Dendritic cell treated with granulocyte-macrophage colony-stimulating factor and Interleukin-4, amounts not matched to agents 40 ng/mL and 50 ng/mL, for 4 days (primary cell): ENCODE data around the gene VDAC2.
"Not testable (repeated sequence)": the region's sequence is repeated elsewhere in the genome, so short reads cannot be mapped to it uniquely, and the experiment has no call there.

Experiments
- H3K27ac Mint-ChIP-seq: one replicate; pipeline ENCODE4 v1.8.0; 2022; ENCODE audit warnings: mild to moderate bottlenecking, mixed read lengths
- H3K27me3 Mint-ChIP-seq: one replicate; pipeline ENCODE4 v1.8.0; 2022; ENCODE audit warnings: mild to moderate bottlenecking, mixed read lengths
- H3K36me3 Mint-ChIP-seq: one replicate; pipeline ENCODE4 v1.8.0; 2022; ENCODE audit warnings: low read depth, mixed read lengths
- H3K4me1 Mint-ChIP-seq: one replicate; pipeline ENCODE4 v1.8.0; 2022; ENCODE audit warnings: low read depth, mixed read lengths
- H3K4me3 Mint-ChIP-seq: one replicate; pipeline ENCODE4 v1.8.0; 2022; ENCODE audit warnings: mild to moderate bottlenecking, moderate library complexity, mixed read lengths
- H3K9me3 Mint-ChIP-seq: one replicate; pipeline ENCODE4 v1.8.0; 2022; ENCODE audit warnings: mixed read lengths
- intact Hi-C: fragments of 100-400 bp; cut with micrococcal nuclease; formaldehyde crosslinking; loops from one replicate; pipeline ENCODE4 v1.15.0; 2022

The VDAC2 gene

GRCh38 chr10:75206638-75207037 lies 4.0 kb upstream of the VDAC2 start:
- H3K9me3 Mint-ChIP-seq, H3K27me3 Mint-ChIP-seq, H3K4me3 Mint-ChIP-seq, intact Hi-C loops, H3K27ac Mint-ChIP-seq: not testable (repeated sequence)
- peaks cover 34% of the 10 kb centered on the region for H3K36me3 Mint-ChIP-seq
- peaks cover 33% of the 10 kb centered on the region for H3K4me1 Mint-ChIP-seq

GRCh38 chr10:75207079-75207856 lies 3.3 kb upstream of the VDAC2 start:
- Mint-ChIP-seq H3K27me3 (no peaks in the 10 kb centered on the region), H3K4me3 (no peak overlapping the region), H3K36me3 (peaks cover 34% of the 10 kb centered on the region), H3K27ac (no peak overlapping the region), H3K9me3 (no peaks in the 10 kb centered on the region), H3K4me1 (peaks cover 37% of the 10 kb centered on the region)
- intact Hi-C loops, result no loop called here

- H3K4me3 Mint-ChIP-seq, result no peak overlapping the region
- H3K27ac Mint-ChIP-seq, result no peak overlapping the region
- H3K27me3 Mint-ChIP-seq, result no peaks in the 10 kb centered on the region
- peaks cover 37% of the 10 kb centered on the region for H3K4me1 Mint-ChIP-seq
- intact Hi-C loops, result no loop called here
- H3K36me3 Mint-ChIP-seq, result peaks cover 34% of the 10 kb centered on the region
- no peaks in the 10 kb centered on the region for H3K9me3 Mint-ChIP-seq
Measured at GRCh38 chr10:75207857-75208144, 2.8 kb upstream of the VDAC2 start.

- intact Hi-C loops, result no loop called here
- no peaks in the 10 kb centered on the region for H3K27me3 Mint-ChIP-seq
- peaks cover 36% of the 10 kb centered on the region for H3K36me3 Mint-ChIP-seq
- H3K4me1 Mint-ChIP-seq, result peaks cover 37% of the 10 kb centered on the region
- no peak overlapping the region for H3K4me3 Mint-ChIP-seq
- no peaks in the 10 kb centered on the region for H3K9me3 Mint-ChIP-seq
- H3K27ac Mint-ChIP-seq, result peak overlapping the region; percentile 99
Measured at GRCh38 chr10:75208181-75208580, 2.4 kb upstream of the VDAC2 start.

- H3K4me1 Mint-ChIP-seq, result peaks cover 35% of the 10 kb centered on the region
- H3K36me3 Mint-ChIP-seq, result peaks cover 47% of the 10 kb centered on the region
- peak overlapping the region; percentile 97 for H3K4me3 Mint-ChIP-seq
- intact Hi-C loops, result no loop called here
- no peaks in the 10 kb centered on the region for H3K27me3 Mint-ChIP-seq
- no peaks in the 10 kb centered on the region for H3K9me3 Mint-ChIP-seq
- peak overlapping the region; percentile 99 for H3K27ac Mint-ChIP-seq
Measured at GRCh38 chr10:75209086-75209920, 1.3 kb upstream of the VDAC2 start.

GRCh38 chr10:75209921-75210281 lies 695 bp upstream of the VDAC2 start:
- H3K36me3 Mint-ChIP-seq, result peaks cover 53% of the 10 kb centered on the region
- intact Hi-C loops, result loop anchor here (1.0 to 5.0 kb wide), 3 partner anchors 25 to 383 kb away; partner anchors contain the start of genes COMTD1, KAT6B and SAMD8
- H3K27ac Mint-ChIP-seq, result peak overlapping the region; percentile 99
- H3K9me3 Mint-ChIP-seq, result no peaks in the 10 kb centered on the region
- peaks cover 31% of the 10 kb centered on the region for H3K4me1 Mint-ChIP-seq
- peak overlapping the region; percentile 97 for H3K4me3 Mint-ChIP-seq
- H3K27me3 Mint-ChIP-seq, result no peaks in the 10 kb centered on the region

- H3K27me3 Mint-ChIP-seq, result no peaks in the 10 kb centered on the region
- peaks cover 32% of the 10 kb centered on the region for H3K4me1 Mint-ChIP-seq
- H3K9me3 Mint-ChIP-seq, result no peaks in the 10 kb centered on the region
- peak overlapping the region; percentile 99 for H3K27ac Mint-ChIP-seq
- peak overlapping the region; percentile 97 for H3K4me3 Mint-ChIP-seq
- H3K36me3 Mint-ChIP-seq, result peaks cover 65% of the 10 kb centered on the region
- intact Hi-C loops, result loop anchor here (2.0 to 5.0 kb wide), 2 partner anchors 24 to 384 kb away; partner anchors contain the start of genes COMTD1 and KAT6B
Measured at GRCh38 chr10:75211007-75211691, 553 bp downstream of the VDAC2 start.

GRCh38 chr10:75212343-75212742 lies 1.7 kb downstream of the VDAC2 start:
- Mint-ChIP-seq H3K4me3 (peak overlapping the region; percentile 97), H3K36me3 (peaks cover 77% of the 10 kb centered on the region), H3K4me1 (peaks cover 37% of the 10 kb centered on the region), H3K27me3 (no peaks in the 10 kb centered on the region), H3K27ac (no peak overlapping the region), H3K9me3 (no peaks in the 10 kb centered on the region)
- intact Hi-C loops, result loop anchor here (5.0 kb wide), 1 partner anchor 385 kb away; the partner anchor contains the start of gene KAT6B

- Mint-ChIP-seq H3K4me3 (no peak overlapping the region), H3K27me3 (no peaks in the 10 kb centered on the region), H3K9me3 (no peaks in the 10 kb centered on the region), H3K36me3 (peaks cover 98% of the 10 kb centered on the region), H3K27ac (no peak overlapping the region), H3K4me1 (peaks cover 31% of the 10 kb centered on the region)
- intact Hi-C loops, result no loop called here
Measured at GRCh38 chr10:75220274-75220673, 9.7 kb downstream of the VDAC2 start.

GRCh38 chr10:75221492-75221891 lies 10.9 kb downstream of the VDAC2 start:
- H3K27ac Mint-ChIP-seq, H3K4me3 Mint-ChIP-seq, H3K27me3 Mint-ChIP-seq, H3K9me3 Mint-ChIP-seq, intact Hi-C loops: not testable (repeated sequence)
- Mint-ChIP-seq H3K36me3 (peaks cover 98% of the 10 kb centered on the region), H3K4me1 (peaks cover 22% of the 10 kb centered on the region)

- H3K27me3 Mint-ChIP-seq, result no peaks in the 10 kb centered on the region
- H3K4me3 Mint-ChIP-seq, result no peak overlapping the region
- peaks cover 29% of the 10 kb centered on the region for H3K4me1 Mint-ChIP-seq
- intact Hi-C loops, result no loop called here
- H3K27ac Mint-ChIP-seq, result no peak overlapping the region
- peaks cover 97% of the 10 kb centered on the region for H3K36me3 Mint-ChIP-seq
- H3K9me3 Mint-ChIP-seq, result no peaks in the 10 kb centered on the region
Measured at GRCh38 chr10:75223507-75223906, 12.9 kb downstream of the VDAC2 start.

- Mint-ChIP-seq H3K9me3 (no peaks in the 10 kb centered on the region), H3K27me3 (no peaks in the 10 kb centered on the region), H3K4me3 (no peak overlapping the region), H3K27ac (no peak overlapping the region), H3K36me3 (peaks cover 97% of the 10 kb centered on the region), H3K4me1 (peaks cover 47% of the 10 kb centered on the region)
- intact Hi-C loops, result no loop called here
Measured at GRCh38 chr10:75226095-75226494, 15.5 kb downstream of the VDAC2 start.

- H3K4me3 Mint-ChIP-seq, result no peak overlapping the region
- H3K9me3 Mint-ChIP-seq, result no peaks in the 10 kb centered on the region
- no peaks in the 10 kb centered on the region for H3K27me3 Mint-ChIP-seq
- H3K4me1 Mint-ChIP-seq, result peaks cover 47% of the 10 kb centered on the region
- H3K36me3 Mint-ChIP-seq, result peaks cover 97% of the 10 kb centered on the region
- H3K27ac Mint-ChIP-seq, result no peak overlapping the region
- intact Hi-C loops, result no loop called here
Measured at GRCh38 chr10:75226656-75227055, 16.1 kb downstream of the VDAC2 start.

- Mint-ChIP-seq H3K27ac (peak overlapping the region; percentile 59), H3K4me3 (no peak overlapping the region), H3K36me3 (peaks cover 99% of the 10 kb centered on the region), H3K9me3 (no peaks in the 10 kb centered on the region), H3K4me1 (peaks cover 36% of the 10 kb centered on the region), H3K27me3 (no peaks in the 10 kb centered on the region)
- intact Hi-C loops, result no loop called here
Measured at GRCh38 chr10:75228278-75228677, 17.7 kb downstream of the VDAC2 start.
